HepG2 (cell line): Measurements from ENCODE around the gene ING5. TPM values are rescaled to one million over a fixed set of nuclear protein-coding genes. Genes with fewer than 3 reads are reported as not detected.

Source experiments
- ASH2L ChIP-seq: fragments of 300-600, 200-600 bp; sonication (generic); IDR thresholded peaks from 2 replicates; pipeline ENCODE4 v1.7.0; 2017; ENCODE audit warnings: low read depth, mild to moderate bottlenecking, moderate library complexity, mixed read lengths, low read length; ENCODE audit not compliant: insufficient read length
- HIVEP1 ChIP-seq: sonication (generic); formaldehyde crosslinking; IDR thresholded peaks from 2 replicates; pipeline ENCODE4 v1.4.0; 2020; ENCODE audit warnings: mild to moderate bottlenecking, missing genetic modification reagents
- JUNB ChIP-seq: sonication (generic); formaldehyde crosslinking; IDR thresholded peaks from 2 replicates; pipeline ENCODE4 v1.8.0; 2022; ENCODE audit warnings: missing genetic modification reagents, mild to moderate bottlenecking, borderline replicate concordance
- KLF16 ChIP-seq, 2 experiments: sonication (generic) in 1 of 2; formaldehyde crosslinking in 1 of 2; IDR thresholded peaks; 2 replicates each; pipeline versions ENCODE4 v1.6.1 to v1.8.0; 2016 to 2023; ENCODE audit warnings: missing genetic modification reagents in 2 of 2, missing compliant biosample characterization in 1 of 2
- SAFB2 ChIP-seq: sonication (generic); formaldehyde crosslinking; IDR thresholded peaks from 2 replicates; pipeline ENCODE4 v1.5.1; 2020; ENCODE audit warnings: missing genetic modification reagents, low read depth, mild to moderate bottlenecking, borderline replicate concordance
- STAT5B ChIP-seq: sonication (generic); formaldehyde crosslinking; IDR thresholded peaks from 2 replicates; pipeline ENCODE4 v1.4.0; 2020; ENCODE audit warnings: missing genetic modification reagents
- TGIF2 ChIP-seq: IDR thresholded peaks from 2 replicates; pipeline ENCODE4 v1.6.1; 2016; ENCODE audit warnings: control low read depth, missing compliant biosample characterization
- THRA ChIP-seq: sonication (generic); formaldehyde crosslinking; IDR thresholded peaks from 2 replicates; pipeline ENCODE4 v1.4.0; 2020; ENCODE audit warnings: missing genetic modification reagents, borderline replicate concordance
- YEATS4 ChIP-seq: sonication (generic); formaldehyde crosslinking; IDR thresholded peaks from 2 replicates; pipeline ENCODE4 v1.4.0; 2020; ENCODE audit warnings: missing genetic modification reagents, borderline replicate concordance
- ZBTB1 ChIP-seq: sonication (generic); formaldehyde crosslinking; IDR thresholded peaks from 2 replicates; pipeline ENCODE4 v1.4.0; 2020; ENCODE audit warnings: missing genetic modification reagents, borderline replicate concordance
- ZNF766 ChIP-seq: sonication (generic); formaldehyde crosslinking; IDR thresholded peaks from 2 replicates; pipeline ENCODE4 v1.5.0; 2020; ENCODE audit warnings: missing genetic modification reagents, borderline replicate concordance
- ZSCAN25 ChIP-seq: sonication (generic); formaldehyde crosslinking; IDR thresholded peaks from 2 replicates; pipeline ENCODE4 v1.8.0; 2022; ENCODE audit warnings: mild to moderate bottlenecking, missing genetic modification reagents
- polyA plus RNA-seq, 8 experiments: library from polyadenylated mRNA; depleted of rRNA in 3 of 8; stranded (reverse) in 7 of 8; unstranded in 1 of 8; fragments of >200 nt; fragmentation: Illumina TruSeq in 4 of 8; extraction: Trizol in 4 of 8; gene quantifications; 2 replicates each; pipeline versions ENCODE4 v1.2.1 to v1.2.3, GENCODE V29; 2011 to 2016; ENCODE audit warnings: low read depth in 4 of 8, missing spikeins in 1 of 8, mixed read lengths in 1 of 8; ENCODE audit not compliant: insufficient read depth in 1 of 8
- total RNA-seq, 5 experiments: library from RNA; depleted of rRNA; stranded (reverse); fragments of >200 nt; fragmentation: Illumina TruSeq; extraction: Trizol; gene quantifications; 2 replicates each; pipeline ENCODE4 v1.2.3, GENCODE V29; 2016; ENCODE audit warnings: low read depth in 1 of 5
- TF ChIP-seq, protein P1 (sequence below): sonication (generic); formaldehyde crosslinking; IDR thresholded peaks from 2 replicates; pipeline ENCODE4 v1.5.1; 2020; ENCODE audit warnings: missing genetic modification reagents, mild to moderate bottlenecking, borderline replicate concordance
- TF ChIP-seq, protein P2 (sequence below): IDR thresholded peaks from 2 replicates; pipeline ENCODE4 v1.6.1; 2016; ENCODE audit warnings: low read depth
- TF ChIP-seq, protein P3 (sequence below): sonication (generic); formaldehyde crosslinking; IDR thresholded peaks from 2 replicates; pipeline ENCODE4 v1.4.0; 2020; ENCODE audit warnings: mild to moderate bottlenecking, missing genetic modification reagents

Gene ING5
- total and polyA plus RNA-seq, 2 of the 13 experiments (the other 11 are each of a cell fraction or from before 2014, with no cell fraction given), result 61.9 to 71.9 TPM

DNA sequence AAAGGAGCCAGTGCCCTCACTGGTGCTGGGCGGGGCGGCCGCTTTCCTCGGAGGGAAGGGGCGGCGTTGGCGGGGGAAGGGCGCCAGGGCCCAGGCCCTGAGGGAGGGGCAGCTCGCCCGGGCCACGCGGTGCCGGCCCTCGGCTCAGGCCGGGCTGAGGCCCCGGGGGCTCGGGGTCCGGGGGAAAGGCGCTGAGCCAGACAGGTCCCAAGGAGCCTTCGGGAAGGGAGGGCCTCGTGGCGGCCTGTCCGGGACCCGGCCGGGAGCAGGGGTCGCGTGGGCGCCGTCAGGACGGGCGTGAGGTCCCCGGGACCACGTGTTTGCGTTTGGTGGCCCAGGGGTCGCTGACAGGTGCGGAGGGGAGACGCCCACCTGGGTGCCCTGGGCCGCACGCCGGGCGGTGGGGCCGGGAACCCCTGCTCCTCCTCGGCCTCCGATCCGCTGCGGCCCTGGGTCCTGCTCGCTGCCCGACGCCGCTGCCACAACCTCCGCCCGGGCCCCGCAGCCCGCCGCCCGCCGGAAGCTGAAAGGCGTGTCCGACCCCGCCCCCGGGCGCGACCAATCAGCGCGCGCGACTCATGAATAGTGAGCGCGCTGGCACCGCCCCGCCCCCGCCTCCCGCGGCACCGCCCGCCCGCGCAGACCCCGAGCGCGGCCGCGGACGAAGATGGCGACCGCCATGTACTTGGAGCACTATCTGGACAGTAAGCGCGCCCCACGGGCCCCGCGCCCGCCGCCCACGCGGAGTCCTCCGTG lies at the start of gene ING5 (continued):
- TF ChIP-seq JUNB (CRISPR knock-in tag) (no peak), ZSCAN25 (peak; percentile 74; the same call in 1 of the 2 replicates), STAT5B (CRISPR knock-in tag) (no peak; the same call in 1 of the 2 replicates), TGIF2 (CRISPR knock-in tag) (peak; percentile 91), YEATS4 (CRISPR knock-in tag) (peak; percentile 98), ASH2L (peak; percentile 63), HIVEP1 (CRISPR knock-in tag) (peak; percentile 85; the same call in 1 of the 2 replicates), KLF16 (CRISPR knock-in tag; IDR thresholded peaks at IDR 0.05) (peak in 1 of 2 experiments; percentile 78; a peak in 2 of 4 replicates), SAFB2 (peak; percentile 97), THRA (CRISPR knock-in tag) (no peak; the same call in 1 of the 2 replicates), ZNF766 (CRISPR knock-in tag) (peak; percentile 73; the same call in 1 of the 2 replicates), ZBTB1 (CRISPR knock-in tag) (no peak)
- TF ChIP-seq, protein P1, sequence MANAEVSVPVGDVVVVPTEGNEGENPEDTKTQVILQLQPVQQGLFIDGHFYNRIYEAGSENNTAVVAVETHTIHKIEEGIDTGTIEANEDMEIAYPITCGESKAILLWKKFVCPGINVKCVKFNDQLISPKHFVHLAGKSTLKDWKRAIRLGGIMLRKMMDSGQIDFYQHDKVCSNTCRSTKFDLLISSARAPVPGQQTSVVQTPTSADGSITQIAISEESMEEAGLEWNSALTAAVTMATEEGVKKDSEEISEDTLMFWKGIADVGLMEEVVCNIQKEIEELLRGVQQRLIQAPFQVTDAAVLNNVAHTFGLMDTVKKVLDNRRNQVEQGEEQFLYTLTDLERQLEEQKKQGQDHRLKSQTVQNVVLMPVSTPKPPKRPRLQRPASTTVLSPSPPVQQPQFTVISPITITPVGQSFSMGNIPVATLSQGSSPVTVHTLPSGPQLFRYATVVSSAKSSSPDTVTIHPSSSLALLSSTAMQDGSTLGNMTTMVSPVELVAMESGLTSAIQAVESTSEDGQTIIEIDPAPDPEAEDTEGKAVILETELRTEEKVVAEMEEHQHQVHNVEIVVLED (CRISPR knock-in tag), result peak; percentile 76; the same call in 1 of the 2 replicates
- TF ChIP-seq, protein P2, sequence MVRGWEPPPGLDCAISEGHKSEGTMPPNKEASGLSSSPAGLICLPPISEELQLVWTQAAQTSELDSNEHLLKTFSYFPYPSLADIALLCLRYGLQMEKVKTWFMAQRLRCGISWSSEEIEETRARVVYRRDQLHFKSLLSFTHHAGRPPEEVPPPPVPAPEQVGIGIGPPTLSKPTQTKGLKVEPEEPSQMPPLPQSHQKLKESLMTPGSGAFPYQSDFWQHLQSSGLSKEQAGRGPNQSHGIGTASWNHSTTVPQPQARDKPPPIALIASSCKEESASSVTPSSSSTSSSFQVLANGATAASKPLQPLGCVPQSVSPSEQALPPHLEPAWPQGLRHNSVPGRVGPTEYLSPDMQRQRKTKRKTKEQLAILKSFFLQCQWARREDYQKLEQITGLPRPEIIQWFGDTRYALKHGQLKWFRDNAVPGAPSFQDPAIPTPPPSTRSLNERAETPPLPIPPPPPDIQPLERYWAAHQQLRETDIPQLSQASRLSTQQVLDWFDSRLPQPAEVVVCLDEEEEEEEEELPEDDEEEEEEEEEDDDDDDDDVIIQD (CRISPR knock-in tag), result peak; percentile 68; the same call in 1 of the 2 replicates
- TF ChIP-seq, protein P3, sequence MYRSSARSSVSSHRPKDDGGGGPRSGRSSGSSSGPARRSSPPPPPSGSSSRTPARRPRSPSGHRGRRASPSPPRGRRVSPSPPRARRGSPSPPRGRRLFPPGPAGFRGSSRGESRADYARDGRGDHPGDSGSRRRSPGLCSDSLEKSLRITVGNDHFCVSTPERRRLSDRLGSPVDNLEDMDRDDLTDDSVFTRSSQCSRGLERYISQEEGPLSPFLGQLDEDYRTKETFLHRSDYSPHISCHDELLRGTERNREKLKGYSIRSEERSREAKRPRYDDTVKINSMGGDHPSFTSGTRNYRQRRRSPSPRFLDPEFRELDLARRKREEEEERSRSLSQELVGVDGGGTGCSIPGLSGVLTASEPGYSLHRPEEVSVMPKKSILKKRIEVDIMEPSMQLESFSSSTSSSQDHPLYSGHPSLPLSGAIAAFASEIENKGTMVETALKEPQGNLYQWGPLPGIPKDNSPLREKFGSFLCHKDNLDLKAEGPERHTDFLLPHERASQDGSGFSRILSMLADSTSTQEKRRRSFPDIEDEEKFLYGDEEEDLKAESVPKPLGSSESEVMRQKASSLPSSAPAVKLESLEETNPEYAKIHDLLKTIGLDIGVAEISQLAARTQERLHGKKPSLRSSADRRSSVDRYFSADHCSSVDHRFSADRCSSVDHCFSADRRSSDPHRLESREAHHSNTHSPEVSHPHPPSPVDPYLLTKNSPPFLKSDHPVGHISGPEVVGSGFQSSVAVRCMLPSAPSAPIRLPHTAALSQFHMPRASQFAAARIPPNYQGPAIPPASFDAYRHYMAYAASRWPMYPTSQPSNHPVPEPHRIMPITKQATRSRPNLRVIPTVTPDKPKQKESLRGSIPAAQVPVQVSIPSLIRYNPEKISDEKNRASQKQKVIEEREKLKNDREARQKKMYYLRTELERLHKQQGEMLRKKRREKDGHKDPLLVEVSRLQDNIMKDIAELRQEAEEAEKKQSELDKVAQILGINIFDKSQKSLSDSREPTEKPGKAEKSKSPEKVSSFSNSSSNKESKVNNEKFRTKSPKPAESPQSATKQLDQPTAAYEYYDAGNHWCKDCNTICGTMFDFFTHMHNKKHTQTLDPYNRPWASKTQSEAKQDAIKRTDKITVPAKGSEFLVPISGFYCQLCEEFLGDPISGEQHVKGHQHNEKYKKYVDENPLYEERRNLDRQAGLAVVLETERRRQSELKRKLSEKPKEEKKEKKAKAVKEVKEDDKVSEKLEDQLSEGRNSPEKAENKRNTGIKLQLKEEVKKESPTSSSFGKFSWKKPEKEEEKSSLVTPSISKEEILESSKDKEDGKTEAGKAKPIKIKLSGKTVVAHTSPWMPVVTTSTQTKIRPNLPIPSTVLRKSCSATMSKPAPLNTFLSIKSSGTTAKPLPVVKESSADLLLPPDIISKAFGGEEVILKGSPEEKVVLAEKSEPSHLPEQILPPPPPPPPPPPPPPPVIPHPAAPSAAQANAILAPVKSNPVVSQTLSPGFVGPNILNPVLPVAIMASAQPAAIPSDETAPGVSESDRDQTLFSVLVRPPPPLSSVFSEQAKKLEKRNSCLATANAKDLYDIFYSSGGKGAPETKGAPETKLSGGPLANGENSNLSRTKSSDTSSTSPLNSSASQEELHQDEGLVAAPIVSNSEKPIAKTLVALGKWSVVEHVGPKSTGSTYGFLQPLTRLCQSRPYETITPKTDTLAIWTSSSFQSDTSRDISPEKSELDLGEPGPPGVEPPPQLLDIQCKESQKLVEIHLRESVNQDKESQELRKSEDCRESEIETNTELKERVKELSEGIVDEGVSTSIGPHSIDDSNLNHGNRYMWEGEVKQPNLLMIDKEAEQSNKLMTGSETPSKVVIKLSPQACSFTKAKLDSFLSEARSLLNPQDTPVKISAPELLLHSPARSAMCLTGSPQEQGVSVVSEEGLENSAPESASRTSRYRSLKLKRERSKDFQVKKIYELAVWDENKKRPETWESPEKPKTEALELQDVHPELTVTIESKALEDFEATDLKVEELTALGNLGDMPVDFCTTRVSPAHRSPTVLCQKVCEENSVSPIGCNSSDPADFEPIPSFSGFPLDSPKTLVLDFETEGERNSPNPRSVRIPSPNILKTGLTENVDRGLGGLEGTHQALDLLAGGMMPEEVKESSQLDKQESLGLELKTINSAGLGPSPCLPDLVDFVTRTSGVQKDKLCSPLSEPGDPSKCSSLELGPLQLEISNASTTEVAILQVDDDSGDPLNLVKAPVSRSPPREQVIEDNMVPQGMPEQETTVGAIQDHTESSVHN, result peak; percentile 95
